AG09319 (cell line): Measurements from ENCODE around the gene SLC66A1.

ENCODE experiments used
- DNase-seq: peaks from one replicate; pipeline ENCODE4 v3.0.0-alpha.2; 2010; ENCODE audit warnings: low read depth; ENCODE audit errors: extremely low read depth
- TF ChIP-seq, protein P1 (sequence below): IDR thresholded peaks from 2 replicates; pipeline ENCODE4 v1.5.1; 2011; ENCODE audit warnings: low read depth, mild to moderate bottlenecking, inconsistent platforms, low read length, moderate library complexity

Gene SLC66A1

GRCh38 chr1:19347533-19348172, 35.5 kb downstream of the SLC66A1 start:
- TF ChIP-seq, protein P1, sequence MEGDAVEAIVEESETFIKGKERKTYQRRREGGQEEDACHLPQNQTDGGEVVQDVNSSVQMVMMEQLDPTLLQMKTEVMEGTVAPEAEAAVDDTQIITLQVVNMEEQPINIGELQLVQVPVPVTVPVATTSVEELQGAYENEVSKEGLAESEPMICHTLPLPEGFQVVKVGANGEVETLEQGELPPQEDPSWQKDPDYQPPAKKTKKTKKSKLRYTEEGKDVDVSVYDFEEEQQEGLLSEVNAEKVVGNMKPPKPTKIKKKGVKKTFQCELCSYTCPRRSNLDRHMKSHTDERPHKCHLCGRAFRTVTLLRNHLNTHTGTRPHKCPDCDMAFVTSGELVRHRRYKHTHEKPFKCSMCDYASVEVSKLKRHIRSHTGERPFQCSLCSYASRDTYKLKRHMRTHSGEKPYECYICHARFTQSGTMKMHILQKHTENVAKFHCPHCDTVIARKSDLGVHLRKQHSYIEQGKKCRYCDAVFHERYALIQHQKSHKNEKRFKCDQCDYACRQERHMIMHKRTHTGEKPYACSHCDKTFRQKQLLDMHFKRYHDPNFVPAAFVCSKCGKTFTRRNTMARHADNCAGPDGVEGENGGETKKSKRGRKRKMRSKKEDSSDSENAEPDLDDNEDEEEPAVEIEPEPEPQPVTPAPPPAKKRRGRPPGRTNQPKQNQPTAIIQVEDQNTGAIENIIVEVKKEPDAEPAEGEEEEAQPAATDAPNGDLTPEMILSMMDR = no peak

GRCh38 chr1:19348441-19349198, 36.5 kb downstream of the SLC66A1 start:
- no peak for DNase-seq
- TF ChIP-seq, protein P1 = no peak

More at GRCh38 chr1:19347533-19348172, 35.5 kb downstream of the SLC66A1 start:
- DNase-seq = no peak

- TF ChIP-seq, protein P1 = no peak
- no peak for DNase-seq
Observed at GRCh38 chr1:19349999-19350398, 37.9 kb downstream of the SLC66A1 start.

DNA sequence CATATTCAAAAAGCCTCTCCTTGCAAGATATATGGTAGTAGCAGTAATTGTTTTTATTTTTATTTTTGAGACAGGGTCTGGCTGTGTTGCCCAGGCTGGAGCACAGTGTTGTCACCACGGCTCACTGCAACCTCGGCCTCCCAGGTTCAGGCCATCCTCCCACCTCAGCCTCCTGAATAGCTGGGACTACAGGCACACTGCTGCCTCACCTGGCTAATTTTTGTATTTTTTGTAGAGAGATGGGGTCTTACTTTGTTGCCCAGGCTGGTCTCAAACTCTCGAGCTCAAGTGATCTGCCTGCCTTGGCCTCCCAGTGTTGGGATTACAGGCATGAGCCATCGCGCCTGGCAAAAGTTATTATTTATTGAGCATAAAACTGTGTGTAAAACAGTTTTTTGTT, 38.4 kb downstream of the SLC66A1 start:
- TF ChIP-seq, protein P1 = no peak
- no peak for DNase-seq

DNA sequence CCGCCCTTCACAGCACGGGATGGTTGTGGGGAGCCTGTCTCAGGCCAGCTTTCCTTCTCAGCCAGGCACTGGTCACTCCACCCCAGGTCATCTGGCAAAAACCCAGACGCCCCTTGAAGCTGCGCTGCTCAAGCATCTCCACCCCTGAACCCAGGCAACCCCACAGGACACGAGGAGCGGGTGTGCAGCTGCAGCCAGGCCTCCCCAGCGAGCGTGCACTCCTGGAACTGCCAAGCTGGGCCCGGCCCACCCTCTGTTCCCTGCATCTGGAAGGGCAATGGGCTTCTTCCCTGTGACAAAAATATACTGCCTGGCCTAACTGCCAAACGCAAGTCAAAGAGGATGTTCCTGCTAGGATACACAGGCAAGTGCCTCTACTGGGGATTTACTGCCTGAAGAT, 39.7 kb downstream of the SLC66A1 start:
- DNase-seq = no peak
- TF ChIP-seq, protein P1 = no peak

- TF ChIP-seq, protein P1 = no peak
Observed at GRCh38 chr1:19352839-19353238, 40.7 kb downstream of the SLC66A1 start.

GRCh38 chr1:19353596-19353995, 41.5 kb downstream of the SLC66A1 start:
- TF ChIP-seq, protein P1 = no peak
- no peak for DNase-seq

More at GRCh38 chr1:19352839-19353238, 40.7 kb downstream of the SLC66A1 start:
- DNase-seq = no peak
